Stimulated activated CD4-positive, alpha-beta T cell treated with anti-CD3 and anti-CD28 coated beads, Interleukin-4, amount 100 ng/mL, for 24 hours (primary cell): ENCODE measurements around the gene HIGD1B.
A peak's percentile ranks its signal among the peaks of the same experiment; 100 is the strongest.

Experiments used
- DNase-seq: peaks from one replicate; pipeline ENCODE4 v3.0.0-alpha.2; 2020

Gene HIGD1B

DNA sequence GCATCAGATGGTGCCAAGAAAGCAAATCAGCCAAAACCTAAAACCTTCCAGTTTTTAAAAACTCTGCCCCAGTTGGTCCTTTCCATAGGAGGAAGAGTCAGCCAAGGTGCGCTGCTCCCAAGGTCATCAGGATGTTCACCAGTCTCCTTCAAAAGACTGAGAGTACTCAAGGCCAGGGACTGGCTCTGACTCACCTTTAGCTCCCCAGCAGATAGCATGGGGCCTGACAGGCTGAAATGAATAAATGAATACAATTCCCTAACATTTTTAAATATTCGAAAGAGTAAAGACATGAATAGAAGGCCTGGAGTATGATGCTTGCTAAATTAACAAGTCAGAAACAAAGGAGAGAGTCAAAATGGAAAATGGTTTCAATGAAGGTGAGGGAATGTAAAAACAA lies 32.4 kb downstream of the HIGD1B start:
- no peak for DNase-seq

DNA sequence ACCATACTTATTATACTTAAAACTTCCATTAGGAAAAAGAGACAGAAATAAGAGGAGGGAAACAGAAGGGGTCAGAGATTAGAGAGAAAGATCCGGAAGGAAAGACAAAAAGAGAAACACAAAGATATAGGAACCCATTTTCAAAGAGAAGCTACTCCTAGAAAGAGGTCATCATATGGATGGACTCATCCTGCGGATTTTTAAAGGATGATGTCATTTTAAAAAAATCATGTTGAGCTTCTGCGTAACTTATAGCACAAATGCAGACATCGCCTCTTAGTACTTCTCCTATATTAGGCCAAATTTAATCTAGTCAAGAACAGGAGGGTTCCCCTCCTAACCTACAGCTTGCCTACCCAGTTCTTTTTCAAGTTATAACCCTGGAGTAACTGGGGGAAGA lies 33.5 kb downstream of the HIGD1B start:
- DNase-seq = no peak

DNA sequence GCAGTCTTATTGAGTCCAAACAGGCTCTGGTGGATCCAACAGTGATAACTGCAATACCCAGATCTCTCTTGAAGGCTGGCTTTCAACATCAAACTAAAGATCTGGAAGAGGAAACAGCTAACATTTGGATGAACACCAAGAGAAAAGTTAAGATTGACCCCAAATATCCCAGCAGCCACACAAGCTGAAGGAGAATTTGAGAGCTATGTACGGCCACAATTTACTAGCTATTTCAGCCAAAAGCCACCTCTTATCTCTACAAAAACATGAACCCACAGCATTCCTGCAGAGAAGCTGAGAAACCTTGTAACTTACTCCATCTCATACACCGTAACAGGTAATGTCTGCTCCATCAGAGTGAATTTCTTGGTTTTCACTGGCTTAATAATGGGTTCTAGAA lies 37.3 kb downstream of the HIGD1B start:
- no peak for DNase-seq

DNA sequence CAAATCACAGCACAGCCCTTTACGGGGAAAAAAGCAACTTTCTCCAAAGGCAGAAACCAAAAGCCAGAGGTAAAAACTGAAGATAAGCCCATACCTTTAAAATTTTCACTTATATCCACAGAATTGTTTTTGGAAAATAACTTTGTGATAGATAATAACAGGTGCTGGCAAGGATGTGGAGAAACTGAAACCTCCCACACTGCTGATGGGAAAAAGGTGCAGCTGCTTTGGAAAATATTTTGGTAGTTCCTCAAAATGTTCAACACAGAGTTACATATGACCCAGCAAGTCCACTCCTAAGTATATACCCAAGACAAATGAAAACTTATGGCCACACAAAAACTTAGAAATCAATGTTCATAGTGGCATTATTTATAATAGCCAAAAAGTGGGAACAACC lies 39.3 kb downstream of the HIGD1B start:
- DNase-seq = no peak

DNA sequence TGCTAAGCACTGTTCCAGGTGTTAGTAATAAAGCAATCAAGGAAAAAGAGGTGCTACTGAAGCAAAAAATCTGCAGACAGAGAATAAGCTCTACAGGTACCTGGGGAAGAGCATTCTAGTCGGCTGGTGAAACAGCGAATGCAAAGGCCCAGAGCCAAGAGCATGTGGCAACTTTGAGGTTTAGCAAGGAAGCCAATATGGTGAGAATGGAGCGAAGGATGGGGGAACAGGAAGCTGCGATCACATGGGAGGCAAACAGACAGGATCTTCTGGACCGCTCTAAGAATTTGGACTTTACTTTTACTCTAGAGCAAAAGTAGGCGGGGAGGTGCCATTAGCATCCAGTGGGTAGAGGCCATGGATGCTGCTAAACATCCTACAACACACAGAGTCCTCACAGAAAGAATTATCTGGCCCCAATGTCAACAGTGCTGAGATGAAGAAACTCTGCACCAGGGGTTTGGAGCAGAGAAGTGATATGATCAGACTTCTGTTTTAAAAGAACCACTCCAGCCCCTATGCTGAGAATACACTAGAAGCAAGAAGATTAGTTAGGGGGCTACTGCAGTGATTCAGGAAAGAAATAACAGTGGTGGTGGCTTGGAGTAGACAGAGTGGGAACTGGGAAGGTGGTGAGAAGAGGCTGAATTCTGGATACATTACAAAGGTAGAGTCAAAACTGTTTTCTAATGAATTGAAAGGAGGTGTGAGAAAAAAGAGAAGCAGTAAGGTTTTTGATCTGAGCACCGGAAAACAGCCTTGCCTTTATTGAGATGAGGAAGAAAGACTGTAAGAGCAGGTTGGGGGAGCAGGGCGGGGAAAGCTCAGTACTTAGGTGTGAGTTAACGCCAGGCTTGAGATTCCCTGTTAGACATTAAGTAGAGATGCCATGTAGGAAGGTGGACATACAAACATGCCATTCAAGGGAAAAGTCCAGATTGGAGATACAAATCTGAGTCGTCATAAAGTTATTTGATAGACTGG lies 40.6 kb downstream of the HIGD1B start:
- no peak for DNase-seq

GRCh38 chr17:44889003-44889402 lies 41.3 kb downstream of the HIGD1B start:
- DNase-seq = no peak

DNA sequence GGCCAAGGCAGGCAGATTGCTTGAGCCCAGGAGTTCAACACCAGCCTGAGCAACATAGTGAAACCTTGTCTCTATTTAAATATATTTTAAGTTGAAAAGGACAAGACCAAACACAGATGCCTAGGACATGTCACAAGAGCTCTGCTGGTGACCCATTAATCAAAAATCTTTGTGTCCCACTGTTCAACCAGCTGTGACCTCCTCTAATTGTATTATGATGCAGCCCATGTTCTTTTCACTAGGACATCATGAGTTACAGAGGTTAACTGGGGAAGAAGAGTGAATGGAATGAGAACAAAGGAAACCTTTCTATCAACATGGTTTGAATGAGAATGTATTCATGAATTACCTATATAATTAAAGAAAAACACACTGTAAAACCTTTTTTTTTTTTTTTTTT lies 44.6 kb downstream of the HIGD1B start:
- DNase-seq = no peak

GRCh38 chr17:44894642-44895041 lies 47.0 kb downstream of the HIGD1B start:
- no peak for DNase-seq

- DNase-seq = no peak
Observed at GRCh38 chr17:44898768-44899073, 51.0 kb downstream of the HIGD1B start.

GRCh38 chr17:44899074-44899782 lies 51.5 kb downstream of the HIGD1B start, which contains the start of gene EFTUD2:
EFTUD2 (minus strand) TSS chr17:44899445; CDS start chr17:44894521, 4,924 bp downstream.
- peak; percentile 92 for DNase-seq
